HTR-8/SVneo (cell line): ENCODE data around the gene SLC23A2.

ENCODE experiments used
- DNase-seq: peaks from one replicate; pipeline ENCODE4 v3.0.0; 2011; ENCODE audit warnings: low spot score, mixed read lengths; ENCODE audit not compliant: insufficient read length
- FAIRE-seq: peaks from 2 replicates; lab custom pipeline; 2011; peaks lifted over from hg19 to GRCh38; lab: Jason Lieb, UNC

Gene SLC23A2

GRCh38 chr20:4805663-4806449, 195.5 kb downstream of the SLC23A2 start:
- DNase-seq (no peak), FAIRE-seq (no peak)

DNA sequence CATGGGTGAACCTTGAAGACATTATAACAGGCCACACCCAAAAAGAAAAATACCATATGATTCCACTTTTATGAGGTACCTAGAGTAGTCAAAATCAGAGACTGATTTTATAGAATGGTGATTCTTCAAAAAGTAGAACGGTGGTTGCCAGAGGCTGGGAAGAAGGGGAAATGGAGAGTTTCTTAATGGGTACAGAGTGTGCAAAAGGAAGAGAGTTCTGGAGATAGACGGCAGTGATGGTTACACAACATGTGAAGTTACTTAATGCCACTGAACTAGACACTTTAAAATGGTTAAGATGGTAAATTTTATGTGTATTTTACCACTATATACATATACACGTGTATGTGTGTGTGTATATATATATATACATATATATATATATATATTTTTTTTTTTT, 198.8 kb downstream of the SLC23A2 start:
- FAIRE-seq (no peak), DNase-seq (no peak)
